Endothelial cell (in vitro differentiated cells): ENCODE measurements around the gene RERE. TPM values are rescaled to one million over a fixed set of nuclear protein-coding genes. Genes with fewer than 3 reads are reported as not detected.
"Not testable (repeated sequence)": the region's sequence is repeated elsewhere in the genome, so short reads cannot be mapped to it uniquely, and the experiment has no call there.

Experiments used
- DNase-seq: peaks from one replicate; pipeline ENCODE4 v3.0.0; 2021; ENCODE audit warnings: low spot score
- H3K27ac Mint-ChIP-seq: one replicate; pipeline ENCODE4 v1.8.0; 2021; ENCODE audit warnings: mixed read lengths, inconsistent platforms; ENCODE audit not compliant: unreplicated experiment
- H3K27me3 Mint-ChIP-seq: one replicate; pipeline ENCODE4 v1.8.0; 2021; ENCODE audit warnings: mild to moderate bottlenecking, moderate library complexity, mixed read lengths, inconsistent platforms; ENCODE audit not compliant: unreplicated experiment
- H3K36me3 Mint-ChIP-seq: one replicate; pipeline ENCODE4 v1.8.0; 2021; ENCODE audit warnings: mild to moderate bottlenecking, low read depth, mixed read lengths, inconsistent platforms; ENCODE audit not compliant: unreplicated experiment
- H3K4me1 Mint-ChIP-seq: one replicate; pipeline ENCODE4 v1.8.0; 2021; ENCODE audit warnings: mild to moderate bottlenecking, mixed read lengths, inconsistent platforms; ENCODE audit not compliant: unreplicated experiment
- H3K4me3 Mint-ChIP-seq: one replicate; pipeline ENCODE4 v1.8.0; 2021; ENCODE audit warnings: mild to moderate bottlenecking, mixed read lengths, inconsistent platforms; ENCODE audit not compliant: unreplicated experiment
- H3K9me3 Mint-ChIP-seq: one replicate; pipeline ENCODE4 v1.8.0; 2021; ENCODE audit warnings: mixed read lengths, inconsistent platforms; ENCODE audit not compliant: unreplicated experiment
- CTCF ChIP-seq: fragments of 200-600 bp; sonication (generic); IDR thresholded peaks from one replicate; pipeline ENCODE4 v1.5.0; 2021; ENCODE audit warnings: antibody characterized with exemption; ENCODE audit not compliant: unreplicated experiment
- total RNA-seq: library from RNA; stranded (reverse); fragmentation: NEBNext Ultra II Directional; extraction: Animal tissue kit (Norgen Biotek cat#: 25700); gene quantifications from one replicate; pipeline ENCODE4 v1.2.1, GENCODE V29; 2021; ENCODE audit not compliant: unreplicated experiment

Gene RERE
- total RNA-seq, 1 donor from 2014 or later: 115 TPM

GRCh38 chr1:8698937-8699447 is 118.4 kb downstream of the RERE start:
- no peak for DNase-seq
- TF ChIP-seq CTCF: no peak
- Mint-ChIP-seq H3K4me1 (peaks cover 41% of the 10 kb centered on the region), H3K27me3 (peaks cover 4% of the 10 kb centered on the region), H3K27ac (no peak overlapping the region), H3K9me3 (no peaks in the 10 kb centered on the region), H3K4me3 (no peak overlapping the region), H3K36me3 (no peaks in the 10 kb centered on the region)

GRCh38 chr1:8698012-8698630 is 119.3 kb downstream of the RERE start:
- no peaks in the 10 kb centered on the region for H3K36me3 Mint-ChIP-seq
- TF ChIP-seq CTCF: no peak
- peaks cover 43% of the 10 kb centered on the region for H3K4me1 Mint-ChIP-seq
- DNase-seq: no peak
- H3K4me3 Mint-ChIP-seq: no peak overlapping the region
- no peaks in the 10 kb centered on the region for H3K9me3 Mint-ChIP-seq
- peaks cover 4% of the 10 kb centered on the region for H3K27me3 Mint-ChIP-seq
- H3K27ac Mint-ChIP-seq: no peak overlapping the region

- DNase-seq, H3K4me3 Mint-ChIP-seq, H3K36me3 Mint-ChIP-seq, H3K9me3 Mint-ChIP-seq, H3K27me3 Mint-ChIP-seq: not testable (repeated sequence)
- Mint-ChIP-seq H3K27ac (peak overlapping the region; percentile 71), H3K4me1 (peaks cover 31% of the 10 kb centered on the region)
Measured at GRCh38 chr1:8695442-8695841, 122.0 kb downstream of the RERE start.

GRCh38 chr1:8693107-8693506 is 124.3 kb downstream of the RERE start:
- peaks cover 27% of the 10 kb centered on the region for H3K4me1 Mint-ChIP-seq
- no peak for DNase-seq
- H3K27me3 Mint-ChIP-seq: no peaks in the 10 kb centered on the region
- H3K4me3 Mint-ChIP-seq: no peak overlapping the region
- TF ChIP-seq CTCF: no peak
- H3K27ac Mint-ChIP-seq: peak overlapping the region; percentile 33
- H3K9me3 Mint-ChIP-seq: no peaks in the 10 kb centered on the region
- H3K36me3 Mint-ChIP-seq: peaks cover 3% of the 10 kb centered on the region

- peaks cover 3% of the 10 kb centered on the region for H3K36me3 Mint-ChIP-seq
- no peak overlapping the region for H3K4me3 Mint-ChIP-seq
- DNase-seq: no peak
- no peaks in the 10 kb centered on the region for H3K27me3 Mint-ChIP-seq
- no peak for TF ChIP-seq CTCF
- no peaks in the 10 kb centered on the region for H3K9me3 Mint-ChIP-seq
- peaks cover 39% of the 10 kb centered on the region for H3K4me1 Mint-ChIP-seq
- H3K27ac Mint-ChIP-seq: no peak overlapping the region
Measured at GRCh38 chr1:8691662-8692061, 125.8 kb downstream of the RERE start.
